WTC11 (cell line): ENCODE measurements around the gene RUNX1. TPM values are rescaled to one million over a fixed set of nuclear protein-coding genes. Genes with fewer than 3 reads are reported as not detected.

Experiments
- ATAC-seq: fragments of 200-7000 bp; cut with Tn5 transposase; 2 replicates; pipeline ENCODE4 v1.10.0; 2021; ENCODE audit warnings: mild to moderate bottlenecking, moderate library complexity
- CTCF ChIA-PET: fragments of 300-600 bp; sonication (Branson Sonifier 250); formaldehyde crosslinking; loops from one replicate; lab custom pipeline; 2021; ENCODE audit warnings: antibody characterized with exemption; lab: Charles Lee
- POLR2A ChIA-PET: fragments of 350-600 bp; sonication (Branson Sonifier 250); formaldehyde crosslinking; loops from one replicate; lab custom pipeline; 2021; ENCODE audit warnings: antibody characterized with exemption; lab: Charles Lee
- DNase-seq: peaks from one replicate; pipeline ENCODE4 v3.0.0; 2021; ENCODE audit warnings: low spot score
- H3K27ac Mint-ChIP-seq: 2 replicates; pipeline ENCODE4 v1.8.0; 2021; ENCODE audit warnings: mixed read lengths
- H3K27me3 Mint-ChIP-seq: 2 replicates; pipeline ENCODE4 v1.8.0; 2021; ENCODE audit warnings: low read depth, mild to moderate bottlenecking, moderate library complexity, mixed read lengths
- H3K36me3 Mint-ChIP-seq: 2 replicates; pipeline ENCODE4 v1.8.0; 2021; ENCODE audit warnings: mixed read lengths
- H3K4me1 Mint-ChIP-seq: 2 replicates; pipeline ENCODE4 v1.8.0; 2022; ENCODE audit warnings: mixed read lengths
- H3K4me3 Mint-ChIP-seq: 2 replicates; pipeline ENCODE4 v1.8.0; 2021; ENCODE audit warnings: mild to moderate bottlenecking, moderate library complexity, mixed read lengths
- H3K9me3 Mint-ChIP-seq: 2 replicates; pipeline ENCODE4 v1.8.0; 2021; ENCODE audit warnings: mixed read lengths
- ATF6 ChIP-seq: sonication (generic); formaldehyde crosslinking; IDR thresholded peaks from 2 replicates; pipeline ENCODE4 v1.8.1; 2023; ENCODE audit warnings: mild to moderate bottlenecking, missing genetic modification reagents
- CDX4 ChIP-seq: fragments of 250-450 bp; sonication (Bioruptor Pico); IDR thresholded peaks from 2 replicates; pipeline ENCODE4 v1.9.0; 2021; ENCODE audit warnings: moderate library complexity, mild to moderate bottlenecking, inconsistent platforms, borderline replicate concordance
- E2F5 ChIP-seq: sonication (generic); formaldehyde crosslinking; IDR thresholded peaks from 2 replicates; pipeline ENCODE4 v1.8.1; 2022; ENCODE audit warnings: mild to moderate bottlenecking, moderate library complexity, missing genetic modification reagents
- ESRRA ChIP-seq: sonication (generic); formaldehyde crosslinking; IDR thresholded peaks from 2 replicates; pipeline ENCODE4 v1.8.1; 2022; ENCODE audit warnings: mild to moderate bottlenecking, missing genetic modification reagents, borderline replicate concordance
- ETV6 ChIP-seq: sonication (generic); formaldehyde crosslinking; IDR thresholded peaks from 2 replicates; pipeline ENCODE4 v1.8.1; 2022; ENCODE audit warnings: mild to moderate bottlenecking, missing genetic modification reagents
- GABPB1 ChIP-seq: sonication (generic); formaldehyde crosslinking; IDR thresholded peaks from 2 replicates; pipeline ENCODE4 v1.8.1; 2023; ENCODE audit warnings: mild to moderate bottlenecking, missing genetic modification reagents
- GRHL2 ChIP-seq: fragments of 250-450 bp; sonication (Bioruptor Pico); IDR thresholded peaks from 2 replicates; pipeline ENCODE4 v1.8.0; 2022; ENCODE audit warnings: mild to moderate bottlenecking, moderate library complexity; ENCODE audit not compliant: insufficient replicate concordance, severe bottlenecking
- MAX ChIP-seq: sonication (generic); formaldehyde crosslinking; IDR thresholded peaks from 2 replicates; pipeline ENCODE4 v1.8.0; 2022; ENCODE audit warnings: mild to moderate bottlenecking, missing genetic modification reagents
- MLX ChIP-seq: sonication (generic); formaldehyde crosslinking; IDR thresholded peaks from 2 replicates; pipeline ENCODE4 v1.8.1; 2023; ENCODE audit warnings: mild to moderate bottlenecking, missing genetic modification reagents, moderate library complexity
- NFATC4 ChIP-seq: fragments of 250-450 bp; sonication (Bioruptor Pico); IDR thresholded peaks from 2 replicates; pipeline ENCODE4 v1.9.0; 2021; ENCODE audit warnings: mild to moderate bottlenecking
- NFYB ChIP-seq: sonication (generic); formaldehyde crosslinking; conservative IDR thresholded peaks from 2 replicates; pipeline ENCODE4 v1.8.0; 2022; ENCODE audit warnings: low read depth, missing genetic modification reagents
- SMAD3 ChIP-seq: sonication (generic); formaldehyde crosslinking; IDR thresholded peaks from 2 replicates; pipeline ENCODE4 v1.8.0; 2022; ENCODE audit warnings: missing genetic modification reagents, mild to moderate bottlenecking, borderline replicate concordance
- SMAD4 ChIP-seq: sonication (generic); formaldehyde crosslinking; IDR thresholded peaks from 2 replicates; pipeline ENCODE4 v1.8.0; 2022; ENCODE audit warnings: mild to moderate bottlenecking, missing genetic modification reagents
- SOX15 ChIP-seq: fragments of 250-450 bp; sonication (Bioruptor Pico); IDR thresholded peaks from 2 replicates; pipeline ENCODE4 v1.9.0; 2021; ENCODE audit warnings: mild to moderate bottlenecking
- USF1 ChIP-seq: sonication (generic); formaldehyde crosslinking; IDR thresholded peaks from 2 replicates; pipeline ENCODE4 v1.8.0; 2022; ENCODE audit warnings: mild to moderate bottlenecking, missing genetic modification reagents
- ZBTB21 ChIP-seq: sonication (generic); formaldehyde crosslinking; IDR thresholded peaks from 2 replicates; pipeline ENCODE4 v1.8.1; 2023; ENCODE audit warnings: mild to moderate bottlenecking, missing genetic modification reagents, borderline replicate concordance
- ZMAT4 ChIP-seq: fragments of 250-450 bp; sonication (Bioruptor Pico); IDR thresholded peaks from 2 replicates; pipeline ENCODE4 v1.9.0; 2021; ENCODE audit warnings: mild to moderate bottlenecking
- ZNF219 ChIP-seq: sonication (generic); formaldehyde crosslinking; IDR thresholded peaks from 2 replicates; pipeline ENCODE4 v1.8.0; 2023; ENCODE audit warnings: missing genetic modification reagents, mild to moderate bottlenecking, borderline replicate concordance
- ZNF317 ChIP-seq: sonication (generic); formaldehyde crosslinking; IDR thresholded peaks from 2 replicates; pipeline ENCODE4 v1.8.1; 2023; ENCODE audit warnings: low read depth, mild to moderate bottlenecking, moderate library complexity, missing genetic modification reagents, borderline replicate concordance
- ZNF423 ChIP-seq: fragments of 250-450 bp; sonication (Bioruptor Pico); IDR thresholded peaks from 2 replicates; pipeline ENCODE4 v2.1.2; 2022; ENCODE audit warnings: mild to moderate bottlenecking, moderate library complexity
- ZNF532 ChIP-seq: fragments of 250-450 bp; sonication (Bioruptor Pico); IDR thresholded peaks from 2 replicates; pipeline ENCODE4 v1.9.0; 2021; ENCODE audit warnings: mild to moderate bottlenecking, borderline replicate concordance
- ZNF671 ChIP-seq: fragments of 250-450 bp; sonication (Bioruptor Pico); IDR thresholded peaks from 2 replicates; pipeline ENCODE4 v1.8.0; 2021; ENCODE audit warnings: mild to moderate bottlenecking
- total RNA-seq: library from RNA; stranded (reverse); gene quantifications from 3 replicates; pipeline ENCODE4 v1.2.3, GENCODE V29; 2021

The RUNX1 gene
- total RNA-seq, 1 experiment from 2014 or later: 2.2 TPM

GRCh38 chr21:34788879-34789278 is 260.2 kb downstream of the RUNX1 start (continued):
- TF ChIP-seq ATF6 (CRISPR knock-in tag): no peak
- TF ChIP-seq CDX4 (CRISPR knock-in tag): no peak
- TF ChIP-seq ZNF317 (CRISPR knock-in tag): no peak
- TF ChIP-seq GABPB1: no peak
- TF ChIP-seq ZMAT4 (CRISPR knock-in tag): no peak
- TF ChIP-seq ETV6 (CRISPR knock-in tag): no peak
- no peak for TF ChIP-seq ZNF532 (CRISPR knock-in tag)
- TF ChIP-seq ESRRA (CRISPR knock-in tag): no peak
- no peak for TF ChIP-seq ZNF671 (CRISPR knock-in tag)
- no peak for TF ChIP-seq USF1 (CRISPR knock-in tag)
- TF ChIP-seq NFYB (CRISPR knock-in tag): no peak

- no peak overlapping the region for H3K4me3 Mint-ChIP-seq
- ChIA-PET POLR2A (no interaction called here), CTCF (interaction anchor here (1.0 kb wide), 1 partner anchor 38 kb away, joined by 3 read pairs; no protein-coding TSS in a partner anchor)
- DNase-seq (no peak), ATAC-seq (no peak)
- TF ChIP-seq ZNF219 (CRISPR knock-in tag) (no peak), SMAD3 (CRISPR knock-in tag) (no peak), USF1 (CRISPR knock-in tag) (no peak), MLX (no peak), E2F5 (CRISPR knock-in tag) (no peak), GRHL2 (CRISPR knock-in tag) (no peak), SOX15 (CRISPR knock-in tag) (no peak), SMAD4 (CRISPR knock-in tag) (no peak), NFATC4 (CRISPR knock-in tag) (no peak), ZBTB21 (CRISPR knock-in tag) (no peak), ZNF423 (CRISPR knock-in tag) (no peak), MAX (CRISPR knock-in tag) (no peak)
- H3K36me3 Mint-ChIP-seq: no peaks in the 10 kb centered on the region
- no peak overlapping the region for H3K27ac Mint-ChIP-seq
- peaks cover 3% of the 10 kb centered on the region; the same call in 1 of the 2 replicates for H3K27me3 Mint-ChIP-seq
- peaks cover 6% of the 10 kb centered on the region; the same call in 1 of the 2 replicates for H3K4me1 Mint-ChIP-seq
- H3K9me3 Mint-ChIP-seq: 0 out of 2 replicates have a peak, but pooled peaks cover 5% of the 10 kb centered on the region
Observed at GRCh38 chr21:34783815-34784214, 265.3 kb downstream of the RUNX1 start.
